Endothelial cell of umbilical vein (primary cell): ENCODE results near the gene CEP44. TPM values are rescaled to one million over a fixed set of nuclear protein-coding genes. Genes with fewer than 3 reads are reported as not detected.

ENCODE experiments used
- BruUV-seq: library from RNA; stranded (reverse); fragments of 400-500 nt; replicated peaks from 2 replicates; lab custom pipeline; 2021; lab: Mats Ljungman, UMichigan
- CTCF ChIA-PET: fragments of 300-600, 350-600 bp; sonication (Branson Sonifier 250); formaldehyde crosslinking; loops from one replicate; lab custom pipeline; 2021; ENCODE audit warnings: antibody characterized with exemption, inconsistent platforms; lab: Charles Lee
- POLR2A ChIA-PET: fragments of 300-600, 350-600 bp; sonication (Branson Sonifier 250); formaldehyde crosslinking; loops from one replicate; lab custom pipeline; 2021; ENCODE audit warnings: antibody characterized with exemption, inconsistent platforms; lab: Charles Lee
- DNase-seq: peaks from one replicate; pipeline ENCODE4 v3.0.0-alpha.2; 2011; ENCODE audit warnings: low read depth, low spot score
- FAIRE-seq: peaks from 2 replicates; lab custom pipeline; 2011; peaks lifted over from hg19 to GRCh38; lab: Jason Lieb, UNC
- H2AFZ ChIP-seq: 2 replicates; pipeline ENCODE4 v1.6.0; 2012; ENCODE audit warnings: low read depth, low read length, control low read depth, inconsistent platforms
- H3K27ac ChIP-seq: 2 replicates; pipeline ENCODE4 v1.5.1; 2011; ENCODE audit warnings: low read depth, mild to moderate bottlenecking, control low read depth, low read length, moderate library complexity; ENCODE audit not compliant: insufficient read depth
- H3K27me3 ChIP-seq, 2 experiments: 2 replicates each; pipeline versions ENCODE4 v1.6.0 to v1.6.1; 2011; ENCODE audit warnings: low read length in 2 of 2, mixed read lengths in 1 of 2; ENCODE audit not compliant: control insufficient read depth in 2 of 2, insufficient read depth in 2 of 2
- H3K36me3 ChIP-seq, 2 experiments: 2 replicates in 1 of 2; 3 replicates in 1 of 2; pipeline ENCODE4 v1.5.1; 2011; ENCODE audit warnings: low read length in 2 of 2, mild to moderate bottlenecking in 1 of 2, moderate library complexity in 1 of 2; ENCODE audit not compliant: control insufficient read depth in 2 of 2, insufficient read depth in 2 of 2; ENCODE audit errors: extremely low read depth in 1 of 2
- H3K4me1 ChIP-seq: 3 replicates; pipeline ENCODE4 v1.5.1; 2011; ENCODE audit warnings: mild to moderate bottlenecking, low read length; ENCODE audit not compliant: control insufficient read depth, insufficient read depth; ENCODE audit errors: extremely low read depth
- H3K4me2 ChIP-seq: 2 replicates; pipeline ENCODE4 v1.6.1; 2011; ENCODE audit warnings: low read length, control low read depth, mixed read lengths; ENCODE audit not compliant: insufficient read depth
- H3K4me3 ChIP-seq, 3 experiments: fragments of 200-600 bp in 1 of 3; sonication (generic), shearing (Covaris generic) in 1 of 3; replicated peaks in 1 of 3; 2 replicates each; pipeline ENCODE4 v1.5.1; 2011 to 2016; ENCODE audit warnings: control low read depth in 3 of 3, low read length in 3 of 3, mild to moderate bottlenecking in 2 of 3, inconsistent platforms in 1 of 3, low read depth in 1 of 3, moderate library complexity in 1 of 3; ENCODE audit not compliant: insufficient read depth in 1 of 3
- H3K79me2 ChIP-seq: 2 replicates; pipeline ENCODE4 v1.6.0; 2012; ENCODE audit warnings: low read length, inconsistent platforms; ENCODE audit not compliant: control insufficient read depth, insufficient read depth
- H3K9ac ChIP-seq: replicated peaks from 2 replicates; pipeline ENCODE3; 2011; ENCODE audit warnings: low read length, control low read depth; ENCODE audit not compliant: insufficient read depth; ENCODE audit errors: extremely low read depth
- H3K9me1 ChIP-seq: replicated peaks from 3 replicates; pipeline ENCODE4 v1.6.0; 2011; ENCODE audit warnings: mild to moderate bottlenecking, low read length; ENCODE audit not compliant: control insufficient read depth, insufficient read depth; ENCODE audit errors: extremely low read depth
- H3K9me3 ChIP-seq: replicated peaks from 2 replicates; pipeline ENCODE4 v1.5.1; 2012; ENCODE audit warnings: low read length, inconsistent platforms; ENCODE audit not compliant: control insufficient read depth, insufficient read depth
- H4K20me1 ChIP-seq: replicated peaks from 2 replicates; pipeline ENCODE3; 2011; ENCODE audit warnings: mild to moderate bottlenecking, low read length; ENCODE audit not compliant: control insufficient read depth, insufficient read depth; ENCODE audit errors: extremely low read depth
- FOS ChIP-seq: IDR thresholded peaks from 2 replicates; pipeline ENCODE4 v1.6.1; 2011; ENCODE audit warnings: mild to moderate bottlenecking, low read length, moderate library complexity, borderline replicate concordance; ENCODE audit not compliant: insufficient read depth
- GATA2 ChIP-seq: IDR thresholded peaks from 2 replicates; pipeline ENCODE4 v1.7.0; 2011; ENCODE audit warnings: low read depth, mild to moderate bottlenecking, moderate library complexity, mixed read lengths, low read length; ENCODE audit not compliant: insufficient read length, insufficient read depth
- JUN ChIP-seq: IDR thresholded peaks from 2 replicates; pipeline ENCODE4 v1.6.1; 2011; ENCODE audit warnings: borderline replicate concordance, low read depth; ENCODE audit not compliant: insufficient read length, insufficient read depth
- MYC ChIP-seq: IDR thresholded peaks from one replicate; pipeline ENCODE4 v1.6.1; 2011; ENCODE audit warnings: mild to moderate bottlenecking, low read depth, low read length
- POLR2A ChIP-seq: IDR thresholded peaks from 2 replicates; pipeline ENCODE4 v1.6.1; 2012; ENCODE audit warnings: low read depth, mild to moderate bottlenecking, control low read depth, low read length
- POLR2AphosphoS5 ChIP-seq: IDR thresholded peaks from 2 replicates; pipeline ENCODE4 v1.6.1; 2012; ENCODE audit warnings: low read depth, mild to moderate bottlenecking, control low read depth, low read length, moderate library complexity; ENCODE audit not compliant: insufficient read depth
- dilution Hi-C: fragments of 300-500 bp; cut with MboI; formaldehyde crosslinking; loops from one replicate; pipeline ENCODE4 v1.15.0; 2019; ENCODE audit warnings: low sequenced_read_pairs; ENCODE audit not compliant: extremely low pct_ligation_motif_present
- intact Hi-C: fragments of 100-400 bp; cut with micrococcal nuclease; formaldehyde crosslinking; loops from one replicate; pipeline ENCODE4 v1.10.0; 2022
- polyA plus RNA-seq, 4 experiments: library from polyadenylated mRNA; depleted of rRNA in 3 of 4; stranded (reverse) in 3 of 4; unstranded in 1 of 4; fragments of >200 nt; gene quantifications; 2 replicates each; pipeline versions ENCODE4 v1.2.1 to v1.2.3, GENCODE V29; 2011 to 2012; ENCODE audit warnings: missing spikeins in 1 of 4
- total RNA-seq: library from RNA; stranded (reverse); gene quantifications from 2 replicates; pipeline ENCODE4 v1.2.3, GENCODE V29; 2021
- TF ChIP-seq, protein P1 (sequence below), 2 donors: IDR thresholded peaks; 1 replicate in 1 of 2; 2 replicates in 1 of 2; pipeline ENCODE4 v1.5.1; 2011; ENCODE audit warnings: low read length in 2 of 2, mild to moderate bottlenecking in 2 of 2, moderate library complexity in 2 of 2, control low read depth in 1 of 2, inconsistent platforms in 1 of 2, low read depth in 1 of 2; ENCODE audit not compliant: insufficient read depth in 1 of 2; ENCODE audit errors: extremely low read depth in 1 of 2

CEP44 gene
- total and polyA plus RNA-seq, 2 donors (not counting 3 experiments of a cell fraction or from before 2014, with no cell fraction given): 2.0 to 13.0 TPM

- Histone ChIP-seq H4K20me1 (no peaks in the 10 kb centered on the region), H3K27me3 (no peaks in the 10 kb centered on the region), H3K4me2 (no peak overlapping the region), H2AFZ (no peak overlapping the region), H3K9me3 (no peaks in the 10 kb centered on the region), H3K27ac (no peak overlapping the region), H3K9ac (no peak overlapping the region), H3K36me3 (no peaks in the 10 kb centered on the region), H3K4me1 (peaks cover 6% of the 10 kb centered on the region), H3K9me1 (no peaks in the 10 kb centered on the region), H3K79me2 (peaks cover 25% of the 10 kb centered on the region), H3K4me3 (no peak overlapping the region)
- POLR2A ChIA-PET: no interaction called here
- FAIRE-seq (no peak), DNase-seq (no peak)
- dilution Hi-C loops: no loop called here
- no peak for TF ChIP-seq MYC
- no peak for TF ChIP-seq POLR2A
- no peak for TF ChIP-seq GATA2
- TF ChIP-seq, protein P1, sequence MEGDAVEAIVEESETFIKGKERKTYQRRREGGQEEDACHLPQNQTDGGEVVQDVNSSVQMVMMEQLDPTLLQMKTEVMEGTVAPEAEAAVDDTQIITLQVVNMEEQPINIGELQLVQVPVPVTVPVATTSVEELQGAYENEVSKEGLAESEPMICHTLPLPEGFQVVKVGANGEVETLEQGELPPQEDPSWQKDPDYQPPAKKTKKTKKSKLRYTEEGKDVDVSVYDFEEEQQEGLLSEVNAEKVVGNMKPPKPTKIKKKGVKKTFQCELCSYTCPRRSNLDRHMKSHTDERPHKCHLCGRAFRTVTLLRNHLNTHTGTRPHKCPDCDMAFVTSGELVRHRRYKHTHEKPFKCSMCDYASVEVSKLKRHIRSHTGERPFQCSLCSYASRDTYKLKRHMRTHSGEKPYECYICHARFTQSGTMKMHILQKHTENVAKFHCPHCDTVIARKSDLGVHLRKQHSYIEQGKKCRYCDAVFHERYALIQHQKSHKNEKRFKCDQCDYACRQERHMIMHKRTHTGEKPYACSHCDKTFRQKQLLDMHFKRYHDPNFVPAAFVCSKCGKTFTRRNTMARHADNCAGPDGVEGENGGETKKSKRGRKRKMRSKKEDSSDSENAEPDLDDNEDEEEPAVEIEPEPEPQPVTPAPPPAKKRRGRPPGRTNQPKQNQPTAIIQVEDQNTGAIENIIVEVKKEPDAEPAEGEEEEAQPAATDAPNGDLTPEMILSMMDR (IDR thresholded peaks at IDR 0.05; ENCODE audit: extremely low read depth in 1 of 2, insufficient read depth in 1 of 2, low read depth in 1 of 2, low read length in 2 of 2): no peak
- TF ChIP-seq POLR2AphosphoS5: no peak
- CTCF ChIA-PET: no interaction called here
- intact Hi-C loops: no loop called here
- BruUV-seq: no TSS peak
Observed at GRCh38 chr4:174278467-174278866, 5.2 kb upstream of the CEP44 start.

GRCh38 chr4:174279433-174280155 lies 4.1 kb upstream of the CEP44 start:
- TF ChIP-seq FOS: no peak
- TF ChIP-seq MYC: no peak
- TF ChIP-seq JUN: no peak
- TF ChIP-seq POLR2AphosphoS5: no peak
- BruUV-seq: no TSS peak
- no peak overlapping the region for H3K4me2 ChIP-seq
- peaks cover 23% of the 10 kb centered on the region for H3K79me2 ChIP-seq
- ChIA-PET POLR2A (no interaction called here), CTCF (no interaction called here)
- H3K9me1 ChIP-seq: no peaks in the 10 kb centered on the region
- DNase-seq (no peak), FAIRE-seq (no peak)
- peaks cover 9% of the 10 kb centered on the region for H3K4me1 ChIP-seq
- no peaks in the 10 kb centered on the region for H3K9me3 ChIP-seq
- no peak overlapping the region for H3K27ac ChIP-seq
- dilution Hi-C loops (no loop called here), intact Hi-C loops (no loop called here)
- H2AFZ ChIP-seq: no peak overlapping the region
- no peaks in the 10 kb centered on the region for H3K27me3 ChIP-seq
- no peak overlapping the region for H3K4me3 ChIP-seq
- no peaks in the 10 kb centered on the region for H3K36me3 ChIP-seq
- no peaks in the 10 kb centered on the region for H4K20me1 ChIP-seq
- no peak overlapping the region for H3K9ac ChIP-seq
